GM12892 (cell line): ENCODE data around the gene INVS.

ENCODE experiments used
- POLR2A ChIP-seq: IDR thresholded peaks from 2 replicates; pipeline ENCODE4 v1.6.1; 2011; ENCODE audit warnings: low read depth, low read length, control low read depth
- POLR2AphosphoS5 ChIP-seq: IDR thresholded peaks from 2 replicates; pipeline ENCODE4 v1.6.1; 2011; ENCODE audit warnings: low read depth, low read length, control low read depth
- TAF1 ChIP-seq: IDR thresholded peaks from 2 replicates; pipeline ENCODE4 v1.6.1; 2011; ENCODE audit warnings: low read depth, mild to moderate bottlenecking, control low read depth, low read length, borderline replicate concordance

- TF ChIP-seq POLR2AphosphoS5 (no peak), POLR2A (no peak), TAF1 (no peak)
These were observed 241.2 kb downstream of the INVS start for GRCh38 chr9:100340224-100340623.
